Measurements from ENCODE around the gene HK1.
A peak's percentile ranks its signal among the peaks of the same experiment; 100 is the strongest.

The HK1 gene

GRCh38 chr10:69445041-69445440, 166.7 kb downstream of the HK1 start:
- Histone ChIP-seq H3K36me3 (ENCODE audit: control insufficient read depth in 2 of 2, insufficient read depth in 1 of 2, low read length in 2 of 2) (no peaks in the 10 kb centered on the region), H3K27ac (ENCODE audit: extremely low read depth, low read depth, low read length) (no peak overlapping the region), H3K4me3 (ENCODE audit: low read depth, low read length) (no peak overlapping the region), H3K9me3 (ENCODE audit: control insufficient read depth, insufficient read depth, low read depth, low read length) (no peaks in the 10 kb centered on the region), H3K4me1 (ENCODE audit: control insufficient read depth, insufficient read depth, low read length) (peaks cover 3% of the 10 kb centered on the region)
- ChIA-PET POLR2A (no interaction called here), CTCF (interaction anchor here (0.6 kb wide), 1 partner anchor 397 kb away, joined by 4 read pairs; no protein-coding TSS in a partner anchor)
- no peak for TF ChIP-seq REST (tag by site-specific recombination; IDR thresholded peaks at IDR 0.05)
- no peak for TF ChIP-seq ZNF324 (tag by site-specific recombination; IDR thresholded peaks at IDR 0.05)
- no peak for TF ChIP-seq PATZ1 (tag by site-specific recombination; IDR thresholded peaks at IDR 0.05)
- no peak for TF ChIP-seq ZNF830 (tag by site-specific recombination; IDR thresholded peaks at IDR 0.05; ENCODE audit: low read depth)
- TF ChIP-seq ZSCAN23 (tag by site-specific recombination; IDR thresholded peaks at IDR 0.05): no peak
- no peak for TF ChIP-seq ZNF433 (tag by site-specific recombination; IDR thresholded peaks at IDR 0.05; ENCODE audit: low read depth)
- no peak for TF ChIP-seq ZXDB (tag by site-specific recombination; IDR thresholded peaks at IDR 0.05)
- TF ChIP-seq ZNF48 (tag by site-specific recombination; IDR thresholded peaks at IDR 0.05): no peak
- TF ChIP-seq ZEB2 (tag by site-specific recombination; IDR thresholded peaks at IDR 0.05): no peak

GRCh38 chr10:69446229-69446628, 167.9 kb downstream of the HK1 start:
- Histone ChIP-seq H3K4me1 (ENCODE audit: control insufficient read depth, insufficient read depth, low read length) (peaks cover 3% of the 10 kb centered on the region), H3K4me3 (ENCODE audit: low read depth, low read length) (no peak overlapping the region), H3K36me3 (ENCODE audit: control insufficient read depth in 2 of 2, insufficient read depth in 1 of 2, low read length in 2 of 2) (no peaks in the 10 kb centered on the region), H3K27ac (ENCODE audit: extremely low read depth, low read depth, low read length) (no peak overlapping the region), H3K9me3 (ENCODE audit: control insufficient read depth, insufficient read depth, low read depth, low read length) (no peaks in the 10 kb centered on the region)
- ChIA-PET POLR2A (interaction anchor here (0.5 to 0.9 kb wide), 4 partner anchors 22 to 245 kb away, joined by 3 to 5 read pairs (median 5); no protein-coding TSS in a partner anchor), CTCF (interaction anchor here (0.7 to 1.9 kb wide), 6 partner anchors 19 to 544 kb away, joined by 3 to 9 read pairs (median 6); no protein-coding TSS in a partner anchor)
- no peak for TF ChIP-seq ZNF658 (tag by site-specific recombination; IDR thresholded peaks at IDR 0.05)
- TF ChIP-seq ZSCAN16 (tag by site-specific recombination; IDR thresholded peaks at IDR 0.05): no peak
- peak; percentile 83 for TF ChIP-seq ZNF121 (tag by site-specific recombination; IDR thresholded peaks at IDR 0.05)
- TF ChIP-seq GLI2 (tag by site-specific recombination; IDR thresholded peaks at IDR 0.05; ENCODE audit: borderline replicate concordance, low read depth): no peak
- no peak for TF ChIP-seq WT1 (tag by site-specific recombination; IDR thresholded peaks at IDR 0.05)
- no peak for TF ChIP-seq CTCF (tag by site-specific recombination; IDR thresholded peaks at IDR 0.05)
- TF ChIP-seq ZNF626 (tag by site-specific recombination; IDR thresholded peaks at IDR 0.05): no peak
- TF ChIP-seq ZNF362 (tag by site-specific recombination; IDR thresholded peaks at IDR 0.05): peak; percentile 20; the same call in 1 of the 2 replicates
- TF ChIP-seq ZNF548 (tag by site-specific recombination; IDR thresholded peaks at IDR 0.05): no peak
- TF ChIP-seq PRDM1 (tag by site-specific recombination; IDR thresholded peaks at IDR 0.05): no peak

Data from HEK293 (cell line).